HepG2 (cell line): Measurements from ENCODE around the gene ZNF3. TPM values are rescaled to one million over a fixed set of nuclear protein-coding genes. Genes with fewer than 3 reads are reported as not detected.

ENCODE experiments used
- ARID2 ChIP-seq: sonication (generic); formaldehyde crosslinking; IDR thresholded peaks from 2 replicates; pipeline ENCODE4 v1.8.1; 2022; ENCODE audit warnings: mild to moderate bottlenecking, missing genetic modification reagents, borderline replicate concordance
- FLYWCH1 ChIP-seq: sonication (generic); formaldehyde crosslinking; IDR thresholded peaks from 2 replicates; pipeline ENCODE4 v1.8.1; 2023; ENCODE audit warnings: mild to moderate bottlenecking, missing genetic modification reagents
- HNRNPH1 ChIP-seq: fragments of 200-400 bp; formaldehyde crosslinking; optimal IDR thresholded peaks from 2 replicates; pipeline ENCODE3; 2017; ENCODE audit warnings: mild to moderate bottlenecking, low read depth, low read length
- JDP2 ChIP-seq: sonication (generic); formaldehyde crosslinking; IDR thresholded peaks from 2 replicates; pipeline ENCODE4 v1.8.1; 2022; ENCODE audit warnings: missing genetic modification reagents, borderline replicate concordance
- KLF15 ChIP-seq: sonication (generic); formaldehyde crosslinking; IDR thresholded peaks from 2 replicates; pipeline ENCODE4 v1.8.1; 2023; ENCODE audit warnings: borderline replicate concordance, mild to moderate bottlenecking, inconsistent platforms, missing genetic modification reagents, mixed read lengths
- PAWR ChIP-seq: sonication (generic); formaldehyde crosslinking; IDR thresholded peaks from 2 replicates; pipeline ENCODE4 v1.4.0; 2020; ENCODE audit warnings: missing genetic modification reagents, mild to moderate bottlenecking, borderline replicate concordance
- PHF20 ChIP-seq: sonication (generic); formaldehyde crosslinking; IDR thresholded peaks from 2 replicates; pipeline ENCODE4 v1.5.0; 2020; ENCODE audit warnings: mild to moderate bottlenecking, missing genetic modification reagents
- SKI ChIP-seq: fragments of 450-650 bp; IDR thresholded peaks from one replicate; pipeline ENCODE4 v1.6.1; 2018; ENCODE audit warnings: mild to moderate bottlenecking; ENCODE audit not compliant: partially characterized antibody
- TCF7 ChIP-seq: sonication (generic); IDR thresholded peaks from 2 replicates; pipeline ENCODE4 v1.6.1; 2016; ENCODE audit warnings: antibody characterized with exemption, low read depth
- ZBTB38 ChIP-seq: sonication (generic); formaldehyde crosslinking; IDR thresholded peaks from 2 replicates; pipeline ENCODE4 v1.5.1; 2020; ENCODE audit warnings: mild to moderate bottlenecking, missing genetic modification reagents
- ZNF143 ChIP-seq: sonication (generic); formaldehyde crosslinking; IDR thresholded peaks from 2 replicates; pipeline ENCODE4 v1.4.0; 2020; ENCODE audit warnings: missing genetic modification reagents
- ZNF335 ChIP-seq: sonication (generic); formaldehyde crosslinking; IDR thresholded peaks from 2 replicates; pipeline ENCODE4 v1.4.0; 2020; ENCODE audit warnings: missing genetic modification reagents
- ZNF354B ChIP-seq: sonication (generic); formaldehyde crosslinking; IDR thresholded peaks from 2 replicates; pipeline ENCODE4 v1.8.0; 2022; ENCODE audit warnings: mild to moderate bottlenecking, missing genetic modification reagents
- ZNF484 ChIP-seq: sonication (generic); formaldehyde crosslinking; IDR thresholded peaks from 2 replicates; pipeline ENCODE4 v1.5.1; 2020; ENCODE audit warnings: mild to moderate bottlenecking, low read depth, missing genetic modification reagents, borderline replicate concordance
- ZNF598 ChIP-seq: sonication (generic); formaldehyde crosslinking; IDR thresholded peaks from 2 replicates; pipeline ENCODE4 v1.5.1; 2020; ENCODE audit warnings: mild to moderate bottlenecking, missing genetic modification reagents, borderline replicate concordance
- ZNF839 ChIP-seq: sonication (generic); formaldehyde crosslinking; IDR thresholded peaks from 2 replicates; pipeline ENCODE4 v1.4.0; 2020; ENCODE audit warnings: missing genetic modification reagents, mild to moderate bottlenecking, borderline replicate concordance
- ZSCAN22 ChIP-seq: sonication (generic); formaldehyde crosslinking; IDR thresholded peaks from 2 replicates; pipeline ENCODE4 v1.4.0; 2020; ENCODE audit warnings: mild to moderate bottlenecking, missing genetic modification reagents
- polyA plus RNA-seq, 8 experiments: library from polyadenylated mRNA; depleted of rRNA in 3 of 8; stranded (reverse) in 7 of 8; unstranded in 1 of 8; fragments of >200 nt; fragmentation: Illumina TruSeq in 4 of 8; extraction: Trizol in 4 of 8; gene quantifications; 2 replicates each; pipeline versions ENCODE4 v1.2.1 to v1.2.3, GENCODE V29; 2011 to 2016; ENCODE audit warnings: low read depth in 4 of 8, missing spikeins in 1 of 8, mixed read lengths in 1 of 8; ENCODE audit not compliant: insufficient read depth in 1 of 8
- total RNA-seq, 5 experiments: library from RNA; depleted of rRNA; stranded (reverse); fragments of >200 nt; fragmentation: Illumina TruSeq; extraction: Trizol; gene quantifications; 2 replicates each; pipeline ENCODE4 v1.2.3, GENCODE V29; 2016; ENCODE audit warnings: low read depth in 1 of 5
- TF ChIP-seq, protein P1 (sequence below): sonication (generic); formaldehyde crosslinking; IDR thresholded peaks from 2 replicates; pipeline ENCODE4 v1.8.1; 2023; ENCODE audit warnings: mild to moderate bottlenecking, missing genetic modification reagents
- TF ChIP-seq, protein P2 (sequence below): sonication (generic); formaldehyde crosslinking; IDR thresholded peaks from 2 replicates; pipeline ENCODE4 v1.5.0; 2020; ENCODE audit warnings: missing genetic modification reagents
- TF ChIP-seq, protein P3 (sequence below): sonication (generic); formaldehyde crosslinking; IDR thresholded peaks from 2 replicates; pipeline ENCODE4 v1.8.0; 2022; ENCODE audit warnings: low read depth, missing genetic modification reagents
- TF ChIP-seq, protein P4 (sequence below): sonication (generic); formaldehyde crosslinking; IDR thresholded peaks from 2 replicates; pipeline ENCODE4 v1.5.1; 2020; ENCODE audit warnings: missing genetic modification reagents, mild to moderate bottlenecking, borderline replicate concordance
- TF ChIP-seq, protein P5 (sequence below): sonication (generic); formaldehyde crosslinking; IDR thresholded peaks from 2 replicates; pipeline ENCODE4 v1.5.0; 2020; ENCODE audit warnings: mild to moderate bottlenecking, low read depth, missing genetic modification reagents, borderline replicate concordance
- TF ChIP-seq, protein P6 (sequence below): sonication (generic); formaldehyde crosslinking; IDR thresholded peaks from 2 replicates; pipeline ENCODE4 v1.8.1; 2022; ENCODE audit warnings: mild to moderate bottlenecking, missing genetic modification reagents

ZNF3 gene
- total and polyA plus RNA-seq, 2 of the 13 experiments (the other 11 are each of a cell fraction or from before 2014, with no cell fraction given) = 33.7 to 56.9 TPM

DNA sequence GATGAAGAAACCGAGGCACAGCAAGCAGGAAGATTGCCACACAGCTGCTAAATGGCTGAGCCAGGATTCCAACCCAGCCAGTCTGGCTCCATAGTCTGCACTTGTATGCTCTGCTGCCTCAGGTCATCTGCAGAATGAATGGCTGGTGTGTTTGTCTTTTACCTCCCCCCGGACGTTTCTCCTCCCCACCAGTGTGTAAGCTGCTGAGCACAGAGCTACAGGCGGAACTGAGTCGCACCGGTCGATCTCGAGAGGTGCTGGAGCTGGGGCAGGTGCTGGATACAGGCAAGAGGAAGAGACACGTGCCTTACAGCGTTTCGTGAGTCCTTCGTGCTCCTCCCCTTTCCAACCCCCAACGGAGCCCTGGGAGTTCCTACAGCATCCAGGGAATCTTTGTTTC is 40.5 kb upstream of the ZNF3 start (continued):
- TF ChIP-seq, protein P1, sequence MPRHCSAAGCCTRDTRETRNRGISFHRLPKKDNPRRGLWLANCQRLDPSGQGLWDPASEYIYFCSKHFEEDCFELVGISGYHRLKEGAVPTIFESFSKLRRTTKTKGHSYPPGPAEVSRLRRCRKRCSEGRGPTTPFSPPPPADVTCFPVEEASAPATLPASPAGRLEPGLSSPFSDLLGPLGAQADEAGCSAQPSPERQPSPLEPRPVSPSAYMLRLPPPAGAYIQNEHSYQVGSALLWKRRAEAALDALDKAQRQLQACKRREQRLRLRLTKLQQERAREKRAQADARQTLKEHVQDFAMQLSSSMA (CRISPR knock-in tag) = no peak
- TF ChIP-seq ZBTB38 (CRISPR knock-in tag) (peak; percentile 67; the same call in 1 of the 2 replicates), ZNF143 (CRISPR knock-in tag) (no peak), HNRNPH1 (no peak), SKI (peak; percentile 44), ZSCAN22 (CRISPR knock-in tag) (no peak), ZNF335 (CRISPR knock-in tag) (no peak), TCF7 (no peak), PHF20 (CRISPR knock-in tag) (no peak), PAWR (CRISPR knock-in tag) (no peak), JDP2 (CRISPR knock-in tag) (no peak), KLF15 (CRISPR knock-in tag) (no peak), ZNF484 (CRISPR knock-in tag) (no peak), ZNF354B (CRISPR knock-in tag) (no peak), ARID2 (CRISPR knock-in tag) (no peak), ZNF598 (CRISPR knock-in tag) (no peak), ZNF839 (CRISPR knock-in tag) (no peak), FLYWCH1 (CRISPR knock-in tag) (no peak)
- TF ChIP-seq, protein P2, sequence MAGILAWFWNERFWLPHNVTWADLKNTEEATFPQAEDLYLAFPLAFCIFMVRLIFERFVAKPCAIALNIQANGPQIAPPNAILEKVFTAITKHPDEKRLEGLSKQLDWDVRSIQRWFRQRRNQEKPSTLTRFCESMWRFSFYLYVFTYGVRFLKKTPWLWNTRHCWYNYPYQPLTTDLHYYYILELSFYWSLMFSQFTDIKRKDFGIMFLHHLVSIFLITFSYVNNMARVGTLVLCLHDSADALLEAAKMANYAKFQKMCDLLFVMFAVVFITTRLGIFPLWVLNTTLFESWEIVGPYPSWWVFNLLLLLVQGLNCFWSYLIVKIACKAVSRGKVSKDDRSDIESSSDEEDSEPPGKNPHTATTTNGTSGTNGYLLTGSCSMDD (CRISPR knock-in tag) = no peak
- TF ChIP-seq, protein P3, sequence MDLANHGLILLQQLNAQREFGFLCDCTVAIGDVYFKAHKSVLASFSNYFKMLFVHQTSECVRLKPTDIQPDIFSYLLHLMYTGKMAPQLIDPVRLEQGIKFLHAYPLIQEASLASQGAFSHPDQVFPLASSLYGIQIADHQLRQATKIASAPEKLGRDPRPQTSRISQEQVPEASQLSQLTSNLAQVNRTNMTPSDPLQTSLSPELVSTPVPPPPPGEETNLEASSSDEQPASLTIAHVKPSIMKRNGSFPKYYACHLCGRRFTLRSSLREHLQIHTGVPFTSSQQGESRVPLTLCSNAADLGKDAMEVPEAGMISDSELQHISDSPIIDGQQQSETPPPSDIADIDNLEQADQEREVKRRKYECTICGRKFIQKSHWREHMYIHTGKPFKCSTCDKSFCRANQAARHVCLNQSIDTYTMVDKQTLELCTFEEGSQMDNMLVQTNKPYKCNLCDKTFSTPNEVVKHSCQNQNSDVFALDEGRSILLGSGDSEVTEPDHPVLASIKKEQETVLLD (CRISPR knock-in tag) = 0 out of 2 replicates have a peak, but pooled peaks have one; percentile 35
- TF ChIP-seq, protein P4, sequence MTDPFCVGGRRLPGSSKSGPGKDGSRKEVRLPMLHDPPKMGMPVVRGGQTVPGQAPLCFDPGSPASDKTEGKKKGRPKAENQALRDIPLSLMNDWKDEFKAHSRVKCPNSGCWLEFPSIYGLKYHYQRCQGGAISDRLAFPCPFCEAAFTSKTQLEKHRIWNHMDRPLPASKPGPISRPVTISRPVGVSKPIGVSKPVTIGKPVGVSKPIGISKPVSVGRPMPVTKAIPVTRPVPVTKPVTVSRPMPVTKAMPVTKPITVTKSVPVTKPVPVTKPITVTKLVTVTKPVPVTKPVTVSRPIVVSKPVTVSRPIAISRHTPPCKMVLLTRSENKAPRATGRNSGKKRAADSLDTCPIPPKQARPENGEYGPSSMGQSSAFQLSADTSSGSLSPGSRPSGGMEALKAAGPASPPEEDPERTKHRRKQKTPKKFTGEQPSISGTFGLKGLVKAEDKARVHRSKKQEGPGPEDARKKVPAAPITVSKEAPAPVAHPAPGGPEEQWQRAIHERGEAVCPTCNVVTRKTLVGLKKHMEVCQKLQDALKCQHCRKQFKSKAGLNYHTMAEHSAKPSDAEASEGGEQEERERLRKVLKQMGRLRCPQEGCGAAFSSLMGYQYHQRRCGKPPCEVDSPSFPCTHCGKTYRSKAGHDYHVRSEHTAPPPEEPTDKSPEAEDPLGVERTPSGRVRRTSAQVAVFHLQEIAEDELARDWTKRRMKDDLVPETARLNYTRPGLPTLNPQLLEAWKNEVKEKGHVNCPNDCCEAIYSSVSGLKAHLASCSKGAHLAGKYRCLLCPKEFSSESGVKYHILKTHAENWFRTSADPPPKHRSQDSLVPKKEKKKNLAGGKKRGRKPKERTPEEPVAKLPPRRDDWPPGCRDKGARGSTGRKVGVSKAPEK (CRISPR knock-in tag) = no peak
- TF ChIP-seq, protein P5, sequence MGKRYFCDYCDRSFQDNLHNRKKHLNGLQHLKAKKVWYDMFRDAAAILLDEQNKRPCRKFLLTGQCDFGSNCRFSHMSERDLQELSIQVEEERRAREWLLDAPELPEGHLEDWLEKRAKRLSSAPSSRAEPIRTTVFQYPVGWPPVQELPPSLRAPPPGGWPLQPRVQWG (CRISPR knock-in tag) = no peak
- TF ChIP-seq, protein P6, sequence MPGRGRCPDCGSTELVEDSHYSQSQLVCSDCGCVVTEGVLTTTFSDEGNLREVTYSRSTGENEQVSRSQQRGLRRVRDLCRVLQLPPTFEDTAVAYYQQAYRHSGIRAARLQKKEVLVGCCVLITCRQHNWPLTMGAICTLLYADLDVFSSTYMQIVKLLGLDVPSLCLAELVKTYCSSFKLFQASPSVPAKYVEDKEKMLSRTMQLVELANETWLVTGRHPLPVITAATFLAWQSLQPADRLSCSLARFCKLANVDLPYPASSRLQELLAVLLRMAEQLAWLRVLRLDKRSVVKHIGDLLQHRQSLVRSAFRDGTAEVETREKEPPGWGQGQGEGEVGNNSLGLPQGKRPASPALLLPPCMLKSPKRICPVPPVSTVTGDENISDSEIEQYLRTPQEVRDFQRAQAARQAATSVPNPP (CRISPR knock-in tag) = no peak
